Choroid plexus epithelial cell (primary cell): ENCODE data around the gene WDR19.
"Not testable (repeated sequence)": the region's sequence is repeated elsewhere in the genome, so short reads cannot be mapped to it uniquely, and the experiment has no call there.

ENCODE experiments used
- DNase-seq: peaks from one replicate; pipeline ENCODE4 v3.0.0-alpha.2; 2010; ENCODE audit warnings: low read depth
- H3K4me3 ChIP-seq: 2 replicates; pipeline ENCODE4 v1.5.1; 2011; ENCODE audit warnings: low read depth, mild to moderate bottlenecking, control low read depth, low read length, moderate library complexity
- CTCF ChIP-seq: conservative IDR thresholded peaks from 2 replicates; pipeline ENCODE4 v1.5.1; 2011; ENCODE audit warnings: low read depth, mild to moderate bottlenecking, control low read depth, inconsistent platforms, low read length, moderate library complexity

The WDR19 gene

DNA sequence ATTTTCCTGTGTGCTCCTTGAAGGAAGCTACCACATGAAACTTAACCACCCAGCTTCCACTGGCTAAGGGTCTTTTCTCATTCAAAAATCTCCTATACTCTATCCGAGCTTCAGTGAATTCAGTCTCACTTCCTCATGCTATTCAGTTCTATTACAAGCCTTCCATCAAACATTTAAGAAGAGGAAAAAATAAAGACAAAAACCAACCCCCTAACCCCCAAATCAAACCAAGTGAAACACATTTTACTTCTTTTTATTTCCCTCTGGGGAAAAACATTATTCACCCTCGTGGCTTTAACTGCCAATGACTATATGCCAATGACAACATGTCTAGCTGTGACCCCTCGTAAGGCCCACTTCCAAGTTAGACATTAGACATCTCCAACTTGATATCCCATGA is 16.2 kb upstream of the WDR19 start:
- no peak for TF ChIP-seq CTCF
- no peak overlapping the region for H3K4me3 ChIP-seq
- no peak for DNase-seq

- no peak for DNase-seq
- TF ChIP-seq CTCF, result no peak
These were observed 15.7 kb upstream of the WDR19 start for GRCh38 chr4:39166669-39167068.

DNA sequence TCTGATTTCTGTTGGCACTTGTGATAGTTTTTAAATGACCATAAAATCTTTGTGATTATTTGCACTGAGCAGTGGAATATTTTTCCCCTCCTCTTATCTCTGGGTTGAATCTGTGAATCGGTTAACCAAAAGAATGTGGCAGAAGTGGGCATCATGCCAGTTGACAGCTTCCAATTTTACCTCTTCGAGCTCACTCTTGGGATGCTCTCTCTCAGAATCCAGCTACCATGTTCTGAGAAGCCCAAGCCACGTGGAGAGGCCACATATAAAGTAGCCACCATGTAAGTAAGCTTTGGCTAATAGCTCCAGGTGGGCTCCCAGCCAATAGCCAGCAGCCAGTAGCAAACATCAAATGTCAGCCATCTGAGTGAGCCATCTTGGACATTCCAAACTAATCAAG is 12.9 kb upstream of the WDR19 start:
- TF ChIP-seq CTCF, result no peak
- H3K4me3 ChIP-seq, result no peak overlapping the region
- DNase-seq, result peak; percentile 33

More at GRCh38 chr4:39166669-39167068, 15.7 kb upstream of the WDR19 start:
- H3K4me3 ChIP-seq, result no peak overlapping the region

DNA sequence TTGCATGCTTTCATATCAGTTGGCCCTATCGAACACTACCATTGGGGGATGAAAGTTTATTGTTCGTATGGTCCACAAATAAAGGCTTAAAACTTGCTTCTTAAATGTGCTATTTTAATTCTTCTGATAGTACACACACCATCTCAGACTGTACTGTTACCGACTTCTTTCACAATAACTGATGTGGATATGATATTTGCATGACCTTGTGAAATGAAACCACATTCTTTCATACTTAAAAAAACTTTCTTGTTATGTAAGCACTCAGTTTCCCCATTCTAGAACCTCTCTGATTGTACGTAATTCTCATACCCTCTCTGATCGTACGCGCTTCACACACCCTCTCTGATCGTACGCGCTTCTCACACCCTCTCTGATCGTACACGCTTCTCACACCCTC is 12.0 kb upstream of the WDR19 start:
- TF ChIP-seq CTCF, result no peak
- DNase-seq, result no peak
- no peak overlapping the region for H3K4me3 ChIP-seq

- TF ChIP-seq CTCF, result no peak
- no peak overlapping the region for H3K4me3 ChIP-seq
- DNase-seq, result no peak
These were observed 3.6 kb upstream of the WDR19 start for GRCh38 chr4:39178706-39179105.

- H3K4me3 ChIP-seq, result no peak overlapping the region
- TF ChIP-seq CTCF, result no peak
- no peak for DNase-seq
These were observed 2.6 kb upstream of the WDR19 start for GRCh38 chr4:39179681-39180080.

DNA sequence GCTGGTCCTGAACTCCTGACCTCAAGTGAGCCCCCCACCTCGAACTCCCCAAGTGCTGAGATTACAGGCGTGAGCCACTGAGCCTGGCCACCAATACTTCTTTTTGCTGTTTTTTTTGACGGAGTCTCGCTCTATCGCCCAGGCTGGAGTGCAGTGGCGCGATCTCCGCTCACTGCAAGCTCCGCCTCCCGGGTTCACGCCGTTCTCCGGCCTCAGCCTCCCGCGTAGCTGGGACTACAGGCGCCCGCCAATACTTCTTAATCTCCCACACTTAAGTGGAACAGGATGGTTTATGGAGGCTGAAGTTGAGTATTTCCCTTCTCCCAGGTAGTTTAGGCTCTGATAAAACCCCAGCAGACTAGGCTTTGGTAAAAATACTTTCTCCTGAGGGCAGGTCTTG is 1.7 kb upstream of the WDR19 start:
- H3K4me3 ChIP-seq, DNase-seq: not testable (repeated sequence)

DNA sequence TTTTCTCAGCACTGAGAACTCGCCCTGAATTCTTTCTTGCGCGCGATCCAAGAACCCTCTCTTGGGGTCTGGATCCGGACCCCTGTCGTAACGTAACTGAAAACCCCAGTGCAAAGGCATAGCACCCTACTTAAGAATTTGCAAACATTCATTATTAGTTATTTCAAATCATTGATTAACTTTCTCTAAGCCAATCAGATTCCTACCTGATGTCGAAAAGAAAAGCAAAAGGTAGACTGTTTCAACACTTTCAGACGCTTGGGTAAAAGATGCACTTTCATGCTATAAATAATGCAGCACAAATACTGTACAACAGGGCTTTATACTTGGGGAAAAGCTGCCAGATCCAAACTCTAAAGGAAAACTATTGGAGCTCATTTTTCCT is 817 bp upstream of the WDR19 start:
- DNase-seq, result no peak
- peak overlapping the region; percentile 57 for H3K4me3 ChIP-seq
- no peak for TF ChIP-seq CTCF
